Caco-2 (cell line): ENCODE results near the gene PLD3. TPM values are rescaled to one million over a fixed set of nuclear protein-coding genes. Genes with fewer than 3 reads are reported as not detected.

Experiments used
- BruUV-seq: library from RNA; stranded (reverse); fragments of 400-500 nt; replicated peaks from 2 replicates; lab custom pipeline; 2021; lab: Mats Ljungman, UMichigan
- CTCF ChIA-PET: fragments of 300-600 bp; sonication (Branson Sonifier 250); formaldehyde crosslinking; loops from one replicate; lab custom pipeline; 2022; ENCODE audit warnings: antibody characterized with exemption; lab: Charles Lee
- POLR2A ChIA-PET: fragments of 300-600 bp; sonication (Branson Sonifier 250); formaldehyde crosslinking; loops from one replicate; lab custom pipeline; 2022; ENCODE audit warnings: antibody characterized with exemption; lab: Charles Lee
- DNase-seq, 2 experiments: peaks; one replicate each; pipeline versions ENCODE4 v3.0.0 to v3.0.0-alpha.2; 2020 to 2022
- H3K27me3 ChIP-seq: replicated peaks from 2 replicates; pipeline ENCODE4 v1.6.0; 2011; ENCODE audit warnings: low read length; ENCODE audit not compliant: control insufficient read depth, insufficient read depth
- H3K36me3 ChIP-seq: 2 replicates; pipeline ENCODE4 v1.5.1; 2011; ENCODE audit warnings: low read length; ENCODE audit not compliant: control insufficient read depth, insufficient read depth
- H3K4me1 ChIP-seq: fragments of 250-450 bp; sonication (Bioruptor Pico); 2 replicates; pipeline ENCODE4 v1.5.1; 2020; ENCODE audit warnings: mild to moderate bottlenecking
- H3K4me3 ChIP-seq: 2 replicates; pipeline ENCODE4 v1.5.1; 2011; ENCODE audit warnings: low read depth, mild to moderate bottlenecking, control low read depth, low read length
- H3K9me3 ChIP-seq: fragments of 250-450 bp; sonication (Bioruptor Pico); 2 replicates; pipeline ENCODE4 v1.5.1; 2020; ENCODE audit warnings: mild to moderate bottlenecking, moderate library complexity
- H3K27ac Mint-ChIP-seq: one replicate; pipeline ENCODE4 v1.8.0; 2022; ENCODE audit warnings: mixed read lengths; ENCODE audit not compliant: unreplicated experiment
- H3K27me3 Mint-ChIP-seq: one replicate; pipeline ENCODE4 v1.8.0; 2022; ENCODE audit warnings: mixed read lengths; ENCODE audit not compliant: insufficient read depth, unreplicated experiment
- H3K36me3 Mint-ChIP-seq: one replicate; pipeline ENCODE4 v1.8.0; 2022; ENCODE audit warnings: mild to moderate bottlenecking, mixed read lengths; ENCODE audit not compliant: insufficient read depth, unreplicated experiment
- H3K4me1 Mint-ChIP-seq: one replicate; pipeline ENCODE4 v1.8.0; 2022; ENCODE audit warnings: low read depth, mixed read lengths; ENCODE audit not compliant: unreplicated experiment
- H3K4me3 Mint-ChIP-seq: one replicate; pipeline ENCODE4 v1.8.0; 2022; ENCODE audit warnings: mild to moderate bottlenecking, moderate library complexity, mixed read lengths; ENCODE audit not compliant: unreplicated experiment
- H3K9me3 Mint-ChIP-seq: one replicate; pipeline ENCODE4 v1.8.0; 2022; ENCODE audit warnings: mixed read lengths; ENCODE audit not compliant: unreplicated experiment
- CTCF ChIP-seq, 2 experiments: fragments of 200-600 bp in 1 of 2; IDR thresholded peaks; 1 replicate in 1 of 2; 2 replicates in 1 of 2; pipeline versions ENCODE4 v1.5.1 to v1.8.0; 2011 to 2022; ENCODE audit warnings: antibody characterized with exemption in 1 of 2, control low read depth in 1 of 2, inconsistent platforms in 1 of 2, low read depth in 1 of 2, low read length in 1 of 2, mild to moderate bottlenecking in 1 of 2, moderate library complexity in 1 of 2; ENCODE audit not compliant: insufficient read depth in 1 of 2, severe bottlenecking in 1 of 2, unreplicated experiment in 1 of 2
- intact Hi-C: fragments of 100-400 bp; cut with micrococcal nuclease; formaldehyde crosslinking; loops from one replicate; pipeline ENCODE4 v1.10.0; 2022; ENCODE audit not compliant: unreplicated experiment
- total RNA-seq: library from RNA; stranded (reverse); gene quantifications from 2 replicates; pipeline ENCODE4 v1.2.3, GENCODE V29; 2022

PLD3 gene
- total RNA-seq, 1 experiment from 2014 or later: 114 TPM

GRCh38 chr19:40413291-40413845 lies 64.9 kb downstream of the PLD3 start, which contains the start of gene PRX:
TSS of gene PRX (minus strand) at chr19:40413378. CDS start at chr19:40407932, 5,446 bp downstream.
- no TSS peak for BruUV-seq
- H3K4me3 Mint-ChIP-seq: no peak within 1 kb of the TSS
- no peak for TF ChIP-seq CTCF (IDR thresholded peaks at IDR 0.05; ENCODE audit: insufficient read depth in 1 of 2, low read depth in 1 of 2, low read length in 1 of 2, severe bottlenecking in 1 of 2, unreplicated experiment in 1 of 2)
- no peaks in the 10 kb centered on the region for H3K9me3 ChIP-seq
- no peaks in the 10 kb centered on the region for H3K27me3 ChIP-seq
- H3K36me3 Mint-ChIP-seq: no peaks in the 10 kb centered on the region
- 0 out of 2 replicates have a peak, but pooled peaks cover 4% of the 10 kb centered on the region for H3K4me1 ChIP-seq
- ChIA-PET POLR2A (interaction anchor here (0.9 kb wide), 1 partner anchor 8 kb away, joined by 4 read pairs; no protein-coding TSS in a partner anchor), CTCF (interaction anchor here (0.6 to 1.0 kb wide), 4 partner anchors 40 to 116 kb away, joined by 3 read pairs; no protein-coding TSS in a partner anchor)
- H3K27ac Mint-ChIP-seq: no peak within 1 kb of the TSS
- H3K36me3 ChIP-seq: no peaks in the 10 kb centered on the region
- H3K27me3 Mint-ChIP-seq: no peaks in the 10 kb centered on the region
- H3K4me3 ChIP-seq: no peak within 1 kb of the TSS
- peaks cover 7% of the 10 kb centered on the region for H3K4me1 Mint-ChIP-seq
- no peaks in the 10 kb centered on the region for H3K9me3 Mint-ChIP-seq
- DNase-seq: no peak
- intact Hi-C loops: no loop called here

- Mint-ChIP-seq H3K4me3 (no peak overlapping the region), H3K27me3 (no peaks in the 10 kb centered on the region), H3K9me3 (no peaks in the 10 kb centered on the region), H3K36me3 (no peaks in the 10 kb centered on the region), H3K27ac (no peak overlapping the region), H3K4me1 (peaks cover 7% of the 10 kb centered on the region)
- no peaks in the 10 kb centered on the region for H3K9me3 ChIP-seq
- H3K4me1 ChIP-seq: 0 out of 2 replicates have a peak, but pooled peaks cover 4% of the 10 kb centered on the region
- intact Hi-C loops: no loop called here
- ChIA-PET CTCF (no interaction called here), POLR2A (interaction anchor here (0.8 to 1.5 kb wide), 2 partner anchors 11 to 51 kb away, joined by 3 read pairs; partner anchors contain the start of gene BLVRB)
- no peaks in the 10 kb centered on the region for H3K27me3 ChIP-seq
- no peak for DNase-seq
- no peak for TF ChIP-seq CTCF (IDR thresholded peaks at IDR 0.05; ENCODE audit: insufficient read depth in 1 of 2, low read depth in 1 of 2, low read length in 1 of 2, severe bottlenecking in 1 of 2, unreplicated experiment in 1 of 2)
- BruUV-seq: no TSS peak
- no peak overlapping the region for H3K4me3 ChIP-seq
- no peaks in the 10 kb centered on the region for H3K36me3 ChIP-seq
These were observed 66.3 kb downstream of the PLD3 start for GRCh38 chr19:40414542-40415535.

GRCh38 chr19:40415768-40416167 lies 67.3 kb downstream of the PLD3 start:
- Histone ChIP-seq H3K4me3 (no peak overlapping the region), H3K9me3 (no peaks in the 10 kb centered on the region), H3K36me3 (no peaks in the 10 kb centered on the region), H3K4me1 (0 out of 2 replicates have a peak, but pooled peaks cover 4% of the 10 kb centered on the region), H3K27me3 (no peaks in the 10 kb centered on the region)
- no TSS peak for BruUV-seq
- intact Hi-C loops: no loop called here
- ChIA-PET CTCF (no interaction called here), POLR2A (interaction anchor here (0.8 to 1.5 kb wide), 3 partner anchors 10 to 50 kb away, joined by 3 read pairs; partner anchors contain the start of gene BLVRB)
- H3K36me3 Mint-ChIP-seq: no peaks in the 10 kb centered on the region
- no peak overlapping the region for H3K27ac Mint-ChIP-seq
- DNase-seq: no peak
- H3K9me3 Mint-ChIP-seq: no peaks in the 10 kb centered on the region
- peaks cover 7% of the 10 kb centered on the region for H3K4me1 Mint-ChIP-seq
- no peak for TF ChIP-seq CTCF (IDR thresholded peaks at IDR 0.05; ENCODE audit: insufficient read depth in 1 of 2, low read depth in 1 of 2, low read length in 1 of 2, severe bottlenecking in 1 of 2, unreplicated experiment in 1 of 2)
- H3K27me3 Mint-ChIP-seq: no peaks in the 10 kb centered on the region
- no peak overlapping the region for H3K4me3 Mint-ChIP-seq
